IPS-NIHi7 (cell line): ENCODE measurements around the gene OBP2A.

Experiments
- DNase-seq: peaks from one replicate; pipeline ENCODE4 v3.0.0; 2012; ENCODE audit warnings: mixed read lengths; ENCODE audit errors: extremely low spot score

OBP2A gene

DNA sequence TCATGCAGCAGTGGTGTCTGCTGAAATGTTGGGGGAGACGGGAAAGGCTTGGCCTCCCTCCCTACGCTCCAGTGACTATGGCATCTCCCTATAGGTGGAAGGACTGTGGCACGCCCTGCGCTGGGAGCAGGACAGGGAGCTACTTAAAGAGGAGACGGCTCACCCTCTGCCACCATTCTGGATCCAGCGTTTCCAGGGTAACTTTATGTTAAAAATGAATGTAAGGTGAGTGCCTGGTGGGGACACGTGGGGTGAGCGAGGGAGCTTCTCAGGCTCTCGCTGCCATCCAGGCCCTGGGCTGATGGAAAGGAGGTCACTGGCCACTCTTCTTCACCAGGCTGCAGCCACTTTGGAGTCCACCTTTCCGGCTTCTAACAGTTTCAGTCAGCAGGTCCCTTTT, 31.3 kb downstream of the OBP2A start:
- DNase-seq: no peak

GRCh38 chr9:135579356-135579755, 33.4 kb downstream of the OBP2A start:
- no peak for DNase-seq

- no peak for DNase-seq
Measured at GRCh38 chr9:135579889-135580660, 34.1 kb downstream of the OBP2A start.

- no peak for DNase-seq
Measured at GRCh38 chr9:135580664-135581380, 34.9 kb downstream of the OBP2A start.

- no peak for DNase-seq
Measured at GRCh38 chr9:135581636-135582426, 35.9 kb downstream of the OBP2A start.

- no peak for DNase-seq
Measured at GRCh38 chr9:135582541-135582940, 36.6 kb downstream of the OBP2A start.

- DNase-seq: no peak
Measured at GRCh38 chr9:135582966-135583687, 37.2 kb downstream of the OBP2A start.

- no peak for DNase-seq
Measured at GRCh38 chr9:135583688-135584011, 37.7 kb downstream of the OBP2A start.

DNA sequence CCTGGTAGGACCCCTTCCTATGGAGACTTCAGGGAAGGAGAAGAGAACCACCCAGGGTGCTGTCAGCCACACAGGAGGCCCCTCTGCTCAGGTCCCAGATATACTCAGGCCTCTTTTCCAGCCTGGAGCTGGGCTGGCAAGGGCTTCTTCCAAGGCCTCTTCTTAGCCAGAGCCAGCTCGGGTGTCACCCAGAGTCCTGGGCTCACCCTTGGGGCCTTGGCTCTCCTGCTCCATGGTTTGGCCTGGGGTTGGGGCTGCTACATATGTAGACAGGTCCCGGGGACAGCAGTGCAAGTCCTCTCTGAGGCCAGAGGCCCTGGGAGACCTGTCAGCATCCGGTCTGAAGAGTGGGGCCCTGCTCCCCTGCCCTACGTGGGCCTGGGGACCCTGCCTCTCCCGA, 38.4 kb downstream of the OBP2A start:
- DNase-seq: no peak

DNA sequence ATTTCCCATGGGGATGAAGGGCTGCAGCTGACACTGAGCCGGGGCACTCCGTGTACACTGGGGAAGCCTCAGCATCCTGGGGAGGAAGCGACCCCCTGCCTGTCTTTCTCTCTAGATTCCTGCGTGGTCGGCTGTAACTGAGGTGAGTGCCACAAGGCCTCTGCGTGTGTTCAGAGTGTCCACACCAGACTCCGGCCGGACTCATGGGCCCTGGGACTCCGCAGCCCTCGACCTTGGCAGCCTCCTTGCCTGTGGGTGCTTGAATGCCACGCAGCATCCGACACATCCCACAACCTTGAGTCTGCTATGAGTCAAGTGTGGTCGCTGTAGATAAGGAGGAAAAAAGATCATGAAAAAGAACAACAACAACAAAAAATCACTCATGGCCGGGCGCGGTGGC, 39.0 kb downstream of the OBP2A start:
- no peak for DNase-seq

- no peak for DNase-seq
Measured at GRCh38 chr9:135586601-135587109, 40.7 kb downstream of the OBP2A start.

DNA sequence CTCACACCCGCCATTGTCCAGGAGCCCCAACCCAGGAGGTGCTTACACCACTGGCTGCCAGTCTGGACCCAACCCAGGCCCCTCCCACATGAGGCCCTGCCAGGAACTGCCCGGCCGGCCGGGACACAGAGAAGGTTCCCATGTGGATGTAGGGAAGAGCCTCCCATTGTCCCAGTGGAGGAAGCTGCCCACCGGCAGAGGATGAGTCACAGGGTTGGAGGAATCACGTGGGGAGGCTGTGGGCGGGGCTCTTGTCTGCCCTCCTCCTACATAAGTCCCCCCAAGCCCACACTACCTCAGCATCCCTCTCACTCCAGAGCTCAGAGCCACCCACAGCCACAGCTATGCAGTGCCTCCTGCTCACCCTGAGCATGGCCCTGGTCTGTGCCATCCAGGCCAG, 41.7 kb downstream of the OBP2A start:
- DNase-seq: no peak

DNA sequence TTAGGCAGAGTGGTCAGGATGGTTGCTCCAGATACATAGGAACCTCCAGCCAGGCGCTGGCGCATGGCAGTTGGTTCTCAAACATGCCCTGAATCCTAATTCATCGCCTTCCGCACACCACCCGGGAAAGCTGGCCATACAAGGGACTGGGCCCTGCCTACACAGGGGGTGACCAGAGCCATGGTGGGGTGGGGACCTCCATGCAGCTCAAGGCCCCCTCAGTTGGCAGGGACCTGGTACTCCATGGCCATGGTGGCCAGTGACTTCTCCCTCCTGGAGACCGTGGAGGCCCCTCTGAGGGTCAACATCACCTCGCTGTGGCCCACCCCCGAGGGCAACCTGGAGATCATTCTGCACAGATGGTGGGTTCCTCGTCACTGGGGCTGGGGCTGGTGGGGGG, 42.4 kb downstream of the OBP2A start:
- DNase-seq: no peak

- no peak for DNase-seq
Measured at GRCh38 chr9:135588886-135589595, 43.1 kb downstream of the OBP2A start.

DNA sequence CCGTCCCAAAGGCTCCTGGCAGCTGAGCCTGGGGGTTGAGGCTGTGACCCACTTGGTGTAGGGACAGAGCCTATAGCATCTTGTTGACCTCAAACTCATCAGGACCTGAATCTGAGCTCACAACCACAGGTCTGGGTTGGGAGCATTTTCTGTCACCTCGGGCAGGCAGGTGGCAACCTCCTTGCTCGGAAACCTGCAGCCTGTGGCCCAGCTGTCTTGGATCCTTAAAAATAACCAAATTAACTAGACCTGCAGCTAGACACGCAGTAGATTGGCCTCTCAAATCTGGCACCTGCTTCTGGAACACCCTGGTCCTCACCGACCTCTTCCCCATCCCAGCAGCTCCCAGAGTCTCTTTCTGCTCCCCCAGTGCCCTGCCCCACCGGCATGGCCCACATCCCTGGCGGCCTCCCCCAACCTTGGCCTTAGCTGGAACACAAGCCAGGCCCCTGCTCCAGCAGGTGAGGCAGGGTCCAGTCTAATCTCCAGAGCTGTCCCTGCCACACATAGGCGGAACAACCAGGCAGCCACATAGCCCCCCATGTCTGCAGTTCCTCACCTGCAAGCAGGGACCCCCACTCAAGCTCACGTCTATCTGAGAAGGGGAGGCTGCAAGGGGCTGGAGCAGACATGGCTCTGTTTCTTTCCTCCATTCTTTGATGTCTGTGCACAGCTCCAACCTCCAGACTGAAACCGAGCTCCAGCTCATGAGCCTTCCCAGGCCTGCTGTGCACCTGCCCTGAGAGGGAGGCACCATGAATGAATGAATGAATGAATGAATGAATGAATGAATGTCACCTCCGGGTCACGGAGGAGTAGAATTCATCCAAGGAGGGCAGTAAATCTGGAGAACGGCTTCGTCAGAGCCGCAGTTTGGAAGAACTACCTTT, 43.9 kb downstream of the OBP2A start:
- DNase-seq: no peak

DNA sequence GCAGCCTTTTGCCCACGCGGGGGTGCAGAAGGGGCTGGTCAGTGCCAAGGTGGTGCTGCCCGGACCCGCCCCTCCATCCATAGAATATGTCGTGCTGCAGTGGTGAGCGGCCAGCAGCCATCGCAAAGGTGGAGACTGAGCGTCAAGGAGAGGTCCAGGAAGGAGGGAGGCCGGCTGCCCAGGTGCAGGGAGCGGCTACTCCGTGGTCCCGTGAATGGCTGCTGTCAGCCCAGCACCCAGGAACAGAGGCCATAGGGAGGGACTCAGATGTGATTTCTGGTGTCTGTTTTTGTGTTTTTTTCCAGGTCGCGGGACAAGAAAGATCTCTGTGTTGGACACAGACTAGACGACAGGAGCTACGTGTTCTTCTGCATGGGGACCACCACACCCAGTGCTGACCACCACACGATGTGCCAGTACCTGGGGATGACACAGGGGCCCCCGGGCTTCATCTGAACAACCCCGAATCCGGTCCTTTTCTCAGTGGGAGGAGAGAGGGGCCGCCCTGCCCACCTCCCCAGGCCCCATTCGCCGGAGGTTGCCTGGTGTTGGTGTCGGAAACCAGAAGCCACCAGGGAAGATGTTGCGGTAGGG, 44.7 kb downstream of the OBP2A start:
- DNase-seq: no peak

DNA sequence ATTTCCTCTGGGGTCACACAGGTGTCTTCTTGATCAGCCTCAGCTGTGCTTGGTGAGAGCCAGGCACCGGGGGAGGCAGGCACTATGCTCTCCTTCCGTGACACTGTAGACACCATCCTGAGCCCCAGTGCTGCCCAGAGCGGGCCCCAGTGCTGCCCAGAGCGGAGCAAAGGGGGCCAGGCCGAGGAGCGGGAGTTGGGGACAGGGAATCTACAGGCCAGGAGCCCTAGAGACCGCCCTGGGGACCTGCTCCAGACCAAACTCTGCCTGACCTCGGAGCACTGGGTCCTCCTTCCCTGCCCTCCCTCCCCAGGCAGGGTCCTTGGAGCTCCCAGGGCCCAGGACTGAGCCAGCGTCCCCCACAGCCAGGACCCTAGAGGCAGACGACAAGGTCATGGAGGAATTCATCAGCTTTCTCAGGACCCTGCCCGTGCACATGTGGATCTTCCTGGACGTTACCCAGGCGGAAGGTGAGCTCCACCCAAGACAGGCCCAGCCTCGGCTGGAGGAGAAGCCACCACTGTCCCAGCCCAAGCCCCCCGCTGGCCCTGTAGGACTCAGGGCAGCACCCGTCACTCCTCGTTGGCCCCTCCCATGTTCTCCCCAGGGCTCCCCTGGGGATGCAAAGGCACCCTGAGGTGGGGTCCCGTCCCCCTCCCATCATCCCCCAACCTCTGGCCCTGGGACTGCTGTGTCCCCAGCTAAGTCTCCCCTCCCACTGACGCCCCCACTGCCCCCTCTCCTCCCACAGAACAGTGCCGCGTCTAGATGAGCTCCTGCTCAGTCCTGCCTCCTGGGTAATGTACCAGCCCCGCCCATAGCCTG, 45.8 kb downstream of the OBP2A start:
- no peak for DNase-seq

- no peak for DNase-seq
Measured at GRCh38 chr9:135592331-135592590, 46.3 kb downstream of the OBP2A start.

DNA sequence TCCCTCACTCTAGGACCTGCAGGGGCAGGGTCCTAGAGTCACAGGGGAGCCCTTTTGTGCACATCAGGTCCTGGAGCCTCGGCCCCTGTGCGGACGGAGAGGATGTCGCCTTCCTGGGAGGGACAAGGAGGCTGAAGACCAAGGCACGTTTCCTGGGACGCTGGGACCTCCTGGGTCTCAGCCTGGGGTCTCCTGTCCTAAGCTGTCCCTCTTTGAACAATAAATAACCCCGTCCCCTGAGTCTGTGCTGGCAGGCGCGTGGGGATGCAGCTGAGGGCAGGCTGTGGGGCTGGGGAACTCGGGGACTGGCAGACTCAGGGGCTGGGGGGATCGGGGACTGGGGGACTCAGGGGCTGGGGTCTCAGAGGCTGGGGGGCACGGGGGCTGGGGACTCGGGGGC, 46.7 kb downstream of the OBP2A start:
- no peak for DNase-seq
